Measurements from ENCODE around the gene CACFD1. TPM values are rescaled to one million over a fixed set of nuclear protein-coding genes. Genes with fewer than 3 reads are reported as not detected.

Gene CACFD1
- total and polyA plus RNA-seq, 2 donors (not counting 1 experiment from before 2014, with no cell fraction given), result 27.4 to 31.1 TPM

- ATAC-seq (ENCODE audit: low read depth), result no peak
- peaks cover 0 to 10% (median 0%) of the 10 kb centered on the region in 4 experiments for H3K27me3 ChIP-seq (replicated peaks in 1 of 4; ENCODE audit: control extremely low read depth in 1 of 4, control insufficient read depth in 3 of 4, insufficient read depth in 4 of 4, low read length in 3 of 4)
- Mint-ChIP-seq H3K4me1 (peaks cover 4% of the 10 kb centered on the region), H3K4me3 (no peak overlapping the region), H3K9me3 (ENCODE audit: insufficient read depth) (no peaks in the 10 kb centered on the region), H3K27me3 (peaks cover 15% of the 10 kb centered on the region), H3K27ac (no peak overlapping the region)
- TF ChIP-seq CTCF (IDR thresholded peaks at IDR 0.05) (no peak), EZH2 (IDR thresholded peaks at IDR 0.05; ENCODE audit: borderline replicate concordance, insufficient read depth, low read depth, low read length, poor library complexity, severe bottlenecking) (no peak)
- DNase-seq, result no peak
- no peaks in the 10 kb centered on the region for H4K20me1 ChIP-seq (ENCODE audit: control insufficient read depth, insufficient read depth, low read length, poor library complexity, severe bottlenecking)
- no peaks in the 10 kb centered on the region for H3K79me2 ChIP-seq (ENCODE audit: control insufficient read depth, insufficient read depth, low read length)
- H3K27ac ChIP-seq (ENCODE audit: low read length in 2 of 2), result no peak overlapping the region
- H3K4me3 ChIP-seq (ENCODE audit: control extremely low read depth in 1 of 5, extremely low read depth in 1 of 5, insufficient read depth in 1 of 5, low read depth in 2 of 5, low read length in 4 of 5), result no peak overlapping the region
- no peaks in the 10 kb centered on the region for H3K9me3 ChIP-seq (ENCODE audit: control extremely low read depth in 1 of 3, control insufficient read depth in 2 of 3, insufficient read depth in 1 of 3, low read length in 2 of 3)
- H2AFZ ChIP-seq (ENCODE audit: insufficient read depth, low read depth, low read length, poor library complexity, severe bottlenecking), result no peak overlapping the region
- ChIA-PET POLR2A (interaction anchor here (0.6 kb wide), 1 partner anchor 46 kb away, joined by 3 read pairs; no protein-coding TSS in a partner anchor), CTCF (interaction anchor here (11.0 kb wide), 1 partner anchor 305 kb away, joined by 144 read pairs; no protein-coding TSS in a partner anchor)
- H3K9ac ChIP-seq (ENCODE audit: low read length), result no peak overlapping the region
- no peaks in the 10 kb centered on the region for H3K36me3 ChIP-seq (replicated peaks in 1 of 2; ENCODE audit: control extremely low read depth in 1 of 2, control insufficient read depth in 1 of 2, extremely low read depth in 1 of 2, insufficient read depth in 2 of 2, low read length in 1 of 2)
- no peak overlapping the region for H3K4me2 ChIP-seq (replicated peaks; ENCODE audit: low read depth, low read length, poor library complexity, severe bottlenecking)
- intact Hi-C loops (cut with micrococcal nuclease), result loop anchor here (5.0 kb wide), 1 partner anchor 467 kb away; no protein-coding TSS in a partner anchor
- WGBS (ENCODE audit: insufficient coverage), result 83% methylated on average over 13 of the region's 19 CpGs
- H3K4me1 ChIP-seq (ENCODE audit: control insufficient read depth in 2 of 2, insufficient read depth in 2 of 2, low read length in 2 of 2), result peaks cover 5 to 10% of the 10 kb centered on the region in 2 donors
Measured at GRCh38 chr9:133489253-133490190, 29.7 kb downstream of the CACFD1 start.
